Epidermal melanocyte (primary cell): ENCODE data around the gene SLC22A4.

Source experiments
- DNase-seq: peaks from one replicate; pipeline ENCODE4 v3.0.0; 2011; ENCODE audit warnings: low spot score; ENCODE audit not compliant: insufficient read length

SLC22A4 gene

DNA sequence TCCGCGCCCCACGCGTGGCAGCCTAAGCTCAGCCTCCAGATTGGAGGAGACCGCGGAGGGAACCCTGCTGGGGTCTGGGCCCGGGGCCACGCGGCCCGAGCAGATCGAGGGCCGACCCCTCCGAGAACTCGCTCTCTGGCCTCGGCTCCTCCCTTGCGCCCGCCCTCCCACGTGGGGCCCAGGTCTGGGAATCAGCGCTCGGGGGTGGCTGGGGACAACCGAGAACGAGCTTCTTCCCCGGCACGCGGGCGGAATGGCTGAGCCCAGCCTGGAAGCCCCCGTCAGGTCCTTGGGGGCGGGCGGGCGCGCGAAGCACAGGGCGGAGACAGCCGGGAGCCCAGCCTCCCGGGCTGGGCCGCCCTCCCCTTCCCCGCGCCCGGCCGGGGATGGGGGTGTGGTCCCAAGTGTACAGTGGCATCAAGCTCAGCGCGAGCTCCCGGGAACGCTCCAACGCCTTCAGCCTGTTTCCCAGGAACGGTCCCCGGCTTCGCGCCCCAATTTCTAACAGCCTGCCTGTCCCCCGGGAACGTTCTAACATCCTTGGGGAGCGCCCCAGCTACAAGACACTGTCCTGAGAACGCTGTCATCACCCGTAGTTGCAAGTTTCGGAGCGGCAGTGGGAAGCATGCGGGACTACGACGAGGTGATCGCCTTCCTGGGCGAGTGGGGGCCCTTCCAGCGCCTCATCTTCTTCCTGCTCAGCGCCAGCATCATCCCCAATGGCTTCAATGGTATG, at the start of gene SLC22A4:
SLC22A4 (plus strand) TSS at position 403 of the 736 bp plus-strand sequence; CDS start at position 626, 223 bp downstream.
- DNase-seq, result peak; percentile 86

DNA sequence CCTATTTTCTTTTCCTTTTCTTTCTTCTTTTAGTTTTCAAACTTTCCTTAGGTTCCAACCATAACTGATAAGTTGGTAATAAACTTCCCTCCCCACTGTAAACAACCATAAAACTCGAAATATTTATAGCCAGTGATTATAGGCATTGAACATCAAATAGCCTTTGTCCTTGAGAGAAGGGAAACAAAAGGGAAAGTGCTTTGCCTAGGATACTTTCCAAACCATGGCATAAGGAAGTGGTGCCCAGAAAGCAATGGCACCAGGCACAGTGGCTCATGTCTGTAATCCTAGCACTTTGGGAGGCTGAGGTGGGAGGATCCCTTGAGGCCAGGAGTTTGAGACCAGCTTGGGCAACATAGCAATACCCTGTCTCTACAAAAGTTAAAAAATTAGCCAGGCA, 48.6 kb upstream of the SLC22A4 start:
- no peak for DNase-seq

DNA sequence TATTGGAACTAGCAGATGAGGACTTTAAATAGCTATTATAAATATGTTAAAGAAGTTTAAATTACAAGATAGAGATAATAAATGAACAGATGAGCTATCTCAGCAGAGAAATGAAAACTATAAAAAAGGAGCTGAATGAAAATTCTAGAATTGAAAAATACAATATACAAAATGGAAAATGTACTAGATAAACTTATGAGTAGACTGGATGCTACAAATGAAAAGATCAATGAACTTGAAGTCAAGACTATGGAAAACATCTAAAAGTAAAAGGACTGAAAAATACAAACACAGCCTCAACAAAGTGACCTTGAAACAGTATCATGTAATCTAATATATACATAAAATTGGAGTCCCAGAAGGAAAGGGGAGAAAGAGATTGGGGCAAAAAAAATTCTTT, 47.4 kb upstream of the SLC22A4 start:
- DNase-seq, result no peak

DNA sequence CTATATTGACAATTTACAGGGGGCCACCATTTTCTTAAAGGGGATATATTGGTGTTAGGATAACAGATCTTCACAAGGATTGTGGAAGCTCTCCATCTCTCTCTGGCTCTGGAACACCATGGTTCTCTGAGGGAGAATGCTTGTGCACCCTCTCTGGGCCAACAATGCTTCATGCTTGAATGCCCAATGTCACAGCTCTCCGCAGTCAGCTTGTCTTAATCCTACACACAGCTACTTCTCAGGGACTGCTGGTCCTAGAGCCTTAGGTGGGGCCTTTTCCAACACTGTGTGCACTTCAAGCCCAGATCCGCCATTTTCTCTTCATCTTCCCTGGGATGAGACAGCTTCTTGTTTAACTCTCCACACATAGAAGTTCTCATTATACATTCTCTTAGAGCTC, 43.6 kb upstream of the SLC22A4 start:
- no peak for DNase-seq

DNA sequence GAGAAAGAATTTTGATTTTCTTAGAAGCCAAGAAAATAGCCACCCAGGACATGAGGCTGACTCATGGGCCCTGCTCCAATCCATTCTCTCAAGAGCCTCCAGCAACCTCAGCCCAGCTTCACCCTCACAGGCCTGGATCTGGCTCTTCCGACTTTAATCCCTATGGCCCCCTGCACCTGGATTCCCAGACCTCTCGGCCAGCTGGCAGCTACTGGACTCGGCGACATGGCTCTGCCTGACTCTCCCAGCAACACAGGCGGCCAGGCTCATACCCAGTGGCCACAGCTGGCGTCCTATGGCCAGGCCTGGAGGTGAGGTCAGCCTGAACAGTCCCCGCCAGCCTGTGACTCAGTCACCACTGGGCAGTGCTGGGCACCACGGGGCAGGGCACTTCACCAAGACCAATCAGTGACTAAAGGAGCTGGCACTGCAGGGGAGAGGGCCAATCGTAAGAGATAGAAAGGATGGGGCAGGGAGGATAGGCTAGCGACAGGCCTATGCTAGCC, 42.9 kb upstream of the SLC22A4 start:
- no peak for DNase-seq

DNA sequence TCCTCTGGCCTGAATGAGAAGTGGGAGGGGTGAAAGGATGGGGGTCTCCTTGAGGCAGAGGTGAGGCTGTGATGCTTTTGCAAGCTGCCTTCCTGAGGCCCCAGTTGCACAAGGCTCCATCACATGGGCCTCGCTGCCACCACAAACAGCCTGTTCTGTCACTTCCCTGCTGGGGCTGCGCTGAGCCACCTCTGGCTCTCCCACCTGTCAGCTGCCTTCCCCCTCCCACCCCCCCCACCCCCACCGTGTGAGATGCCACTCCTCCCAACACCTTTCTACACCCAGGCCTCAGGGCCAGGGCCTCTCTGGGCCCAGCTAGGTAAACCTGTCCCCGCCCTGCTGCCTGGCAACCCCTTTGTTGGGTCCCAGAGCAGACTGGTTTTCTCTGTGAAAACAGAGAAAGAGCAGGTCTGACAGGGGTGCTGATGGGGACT, 41.2 kb upstream of the SLC22A4 start:
- DNase-seq, result no peak

DNA sequence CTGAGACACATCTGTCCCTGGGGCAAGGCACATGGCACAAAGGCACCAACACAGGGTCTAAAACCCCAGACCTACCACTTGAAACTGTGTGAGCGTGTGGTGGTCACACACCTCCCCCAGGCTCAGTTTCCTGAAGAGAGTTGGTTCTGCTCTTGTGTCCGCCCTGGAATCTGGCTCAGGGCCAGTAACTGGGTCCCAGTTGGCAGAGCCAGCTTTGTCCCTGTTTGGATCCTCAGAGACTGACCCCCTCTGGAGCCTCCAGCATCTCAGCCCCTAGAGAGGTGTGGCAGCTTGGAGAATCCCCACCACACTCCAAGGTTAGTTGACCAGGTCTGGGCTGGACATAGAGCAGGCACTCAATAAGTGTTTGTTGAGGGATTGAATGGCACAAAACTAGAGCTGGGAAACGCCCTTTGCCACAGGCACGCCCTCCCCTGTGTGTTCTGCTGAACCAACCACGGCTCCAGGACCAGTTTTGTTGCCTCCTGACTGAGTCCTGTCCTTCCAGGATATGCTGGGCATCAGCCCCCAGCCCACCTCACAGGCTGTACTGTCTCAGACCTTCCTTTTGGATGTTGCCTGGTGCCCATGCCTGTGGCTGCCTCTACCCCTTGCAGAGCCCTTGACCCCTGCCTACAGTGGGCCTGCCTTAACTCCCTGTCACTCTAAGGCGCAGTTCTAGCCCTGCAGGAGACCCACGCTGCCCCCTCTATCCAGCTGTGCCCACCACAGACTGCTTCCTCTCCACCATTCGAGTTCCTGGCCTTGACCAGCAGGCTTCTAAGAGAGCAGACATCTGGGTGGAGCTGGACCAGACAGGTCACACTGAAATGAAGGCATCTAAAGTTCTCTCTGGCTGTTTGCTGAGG, 40.5 kb upstream of the SLC22A4 start:
- DNase-seq, result no peak

DNA sequence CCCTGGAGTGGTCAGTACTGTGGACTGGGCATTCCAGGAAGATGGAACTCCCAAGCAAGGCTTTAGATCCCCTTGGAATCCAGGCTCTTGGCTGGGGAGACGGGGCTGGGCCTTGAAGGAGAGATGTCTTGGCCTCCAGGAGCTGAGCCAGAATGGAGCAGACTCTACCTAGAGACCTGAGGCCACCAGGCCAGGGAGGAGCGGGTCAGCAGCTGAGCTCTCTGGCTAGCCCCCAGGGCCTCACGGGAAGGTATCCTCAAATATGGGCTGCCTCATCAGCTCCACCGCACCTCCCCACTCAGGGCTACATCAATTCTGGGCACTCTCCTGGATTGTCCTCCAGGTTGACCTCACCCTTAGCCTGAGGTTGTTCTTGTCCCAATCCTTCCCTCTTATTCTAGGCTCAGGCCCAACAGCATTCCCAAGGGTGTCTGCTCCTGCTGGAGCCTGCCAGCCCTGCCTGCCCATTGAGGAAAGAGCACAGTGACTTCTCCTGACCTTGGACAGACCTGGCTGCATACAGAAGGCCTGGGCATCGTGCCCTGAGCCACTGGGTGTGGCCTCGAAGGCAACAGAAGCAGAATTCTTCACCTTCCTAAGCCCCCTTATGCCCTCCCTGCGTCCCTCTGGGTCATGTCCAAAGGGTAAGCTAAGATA, 39.7 kb upstream of the SLC22A4 start:
- DNase-seq, result no peak

DNA sequence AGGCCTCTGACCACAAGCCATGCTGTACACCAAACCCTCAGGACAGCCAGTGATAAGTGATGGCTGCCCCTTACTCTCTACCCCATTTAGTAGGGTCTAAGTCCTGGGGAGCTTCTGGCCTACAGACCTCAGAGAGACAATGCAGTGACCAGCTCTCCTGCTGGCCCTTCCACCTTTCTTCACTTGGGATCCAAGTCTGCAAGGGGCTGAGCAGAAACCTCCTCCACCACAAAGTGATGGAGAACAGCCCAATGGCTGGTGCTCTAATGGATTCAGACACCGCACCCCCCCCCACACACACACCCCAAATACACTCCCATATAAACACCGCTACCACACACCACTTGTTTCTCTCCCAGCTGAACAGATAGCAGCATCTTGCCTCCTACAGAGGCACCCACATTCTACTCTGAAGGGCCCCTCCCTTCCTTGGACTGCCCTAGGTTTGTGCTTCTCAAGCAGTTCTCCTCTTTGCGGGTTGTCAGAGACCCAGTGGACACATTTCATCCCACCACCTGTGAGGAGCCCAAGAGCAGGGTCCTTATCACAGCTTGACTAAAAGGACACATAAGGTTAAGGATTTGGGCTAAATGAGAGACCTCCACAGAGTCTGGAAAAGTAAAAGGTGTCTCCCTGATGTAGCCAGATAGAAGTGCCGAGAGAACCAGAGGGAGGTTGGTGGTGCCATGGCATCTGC, 38.0 kb upstream of the SLC22A4 start:
- DNase-seq, result no peak

DNA sequence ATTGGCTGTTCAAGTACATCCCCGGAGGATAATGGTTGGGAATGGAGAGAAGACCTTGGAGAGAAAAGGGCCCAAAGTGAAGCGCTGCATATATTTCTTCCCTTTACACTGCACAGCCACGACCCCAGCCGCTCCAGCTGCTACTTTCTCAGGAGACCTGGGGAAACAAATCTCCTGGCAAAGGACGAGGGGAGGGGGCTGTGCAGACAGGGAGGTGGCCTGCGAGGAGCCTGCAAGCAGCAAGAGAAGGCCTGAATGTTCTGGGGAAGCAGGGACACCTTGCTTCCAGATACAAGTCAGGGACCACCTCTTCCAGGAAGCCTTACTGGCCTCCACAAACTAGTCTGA, 37.4 kb upstream of the SLC22A4 start:
- DNase-seq, result no peak

DNA sequence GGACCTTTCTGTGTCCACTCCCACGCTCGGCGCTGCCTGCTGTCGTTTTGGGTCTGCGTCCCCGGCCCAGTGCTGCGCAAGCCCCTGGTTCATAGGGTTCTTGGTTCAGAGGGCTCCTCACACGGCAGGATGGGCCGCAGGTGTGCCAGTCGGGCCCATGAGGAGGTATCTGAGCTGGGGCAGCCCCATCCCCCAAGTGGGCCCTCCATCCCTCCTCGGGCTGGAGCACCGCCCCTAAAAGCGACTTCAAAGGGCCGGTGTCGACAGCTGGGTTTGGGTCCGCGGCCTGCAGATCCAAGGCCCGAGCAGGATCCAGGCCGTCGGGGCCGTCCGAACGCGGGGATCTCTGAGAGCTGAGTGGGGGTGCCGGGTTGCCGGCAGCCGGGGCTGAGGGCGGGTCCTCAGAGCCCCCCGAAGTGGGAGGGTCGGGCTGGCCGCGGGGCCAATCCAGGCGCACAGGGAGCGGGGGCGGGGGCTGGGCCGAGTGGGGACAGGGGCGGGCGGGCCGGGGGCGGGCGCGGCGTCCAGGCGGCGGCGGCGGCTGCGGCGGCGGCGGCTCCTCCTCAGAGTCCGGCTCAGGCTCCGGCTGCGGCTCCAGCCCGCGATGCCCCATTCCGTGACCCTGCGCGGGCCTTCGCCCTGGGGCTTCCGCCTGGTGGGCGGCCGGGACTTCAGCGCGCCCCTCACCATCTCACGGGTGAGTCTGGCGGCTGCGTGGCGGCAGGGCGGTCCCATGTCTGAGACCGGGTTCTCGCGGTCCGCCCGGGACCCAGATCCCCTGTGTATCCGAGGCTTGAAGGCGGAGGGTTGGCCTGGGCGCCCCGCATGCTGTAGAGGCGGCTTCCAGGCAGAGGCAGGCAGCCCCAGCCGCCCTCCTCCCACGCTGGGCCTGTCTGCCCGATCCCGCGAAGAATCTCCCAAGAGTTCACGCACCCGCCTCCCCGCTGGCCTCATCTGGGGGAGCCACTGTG, 36.8 kb upstream of the SLC22A4 start, which contains the start of gene PDLIM4:
PDLIM4 (plus strand) TSS at position 566 of the 971 bp plus-strand sequence; CDS start at position 605, 39 bp downstream.
- no peak for DNase-seq

DNA sequence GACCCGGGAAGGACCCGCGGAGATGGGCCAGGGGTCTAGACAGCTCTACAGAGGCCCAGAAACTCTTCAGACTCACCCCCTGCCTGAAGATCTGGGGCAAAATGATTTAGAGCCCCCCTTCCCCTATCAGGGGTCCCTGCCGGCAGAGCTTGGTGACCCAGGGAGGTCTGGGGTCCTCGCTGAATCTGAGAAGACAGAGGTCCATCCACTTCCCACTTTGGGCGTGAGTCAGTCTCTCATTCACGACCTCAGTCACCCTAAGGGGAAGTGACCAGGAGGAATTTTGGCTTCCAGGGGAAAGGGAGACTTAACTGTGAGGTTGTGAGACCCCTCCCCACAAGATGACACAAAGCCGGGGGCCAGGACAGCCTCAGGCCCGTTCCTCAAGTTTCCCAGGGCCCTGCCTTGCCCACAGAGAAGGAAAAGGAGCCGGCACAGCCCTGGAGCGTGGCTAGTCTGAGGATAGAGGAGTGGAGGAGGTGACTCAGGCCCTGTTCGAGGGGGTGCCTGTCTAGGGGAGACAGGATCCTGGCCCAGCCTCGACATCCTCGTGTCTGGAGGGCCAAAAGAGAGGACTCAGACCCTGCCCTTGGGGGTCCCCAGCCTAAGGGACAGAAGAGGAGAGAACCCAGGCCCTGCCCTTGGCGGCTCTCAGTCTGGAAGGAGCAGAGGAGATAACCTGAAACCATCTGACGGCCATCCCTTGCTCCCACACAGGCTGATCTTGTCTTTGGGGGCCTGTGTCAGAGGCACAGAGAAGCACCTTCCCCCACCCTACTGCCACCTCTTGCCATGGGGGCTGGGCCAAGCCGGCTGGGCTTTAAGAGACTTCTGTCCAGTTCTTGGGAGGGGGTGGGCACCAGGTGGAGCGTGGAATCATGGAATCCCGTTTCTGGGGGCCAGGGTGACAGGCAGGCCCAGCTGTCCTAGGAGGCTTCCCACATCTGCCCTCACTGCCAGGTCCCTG, 35.8 kb upstream of the SLC22A4 start:
- no peak for DNase-seq

DNA sequence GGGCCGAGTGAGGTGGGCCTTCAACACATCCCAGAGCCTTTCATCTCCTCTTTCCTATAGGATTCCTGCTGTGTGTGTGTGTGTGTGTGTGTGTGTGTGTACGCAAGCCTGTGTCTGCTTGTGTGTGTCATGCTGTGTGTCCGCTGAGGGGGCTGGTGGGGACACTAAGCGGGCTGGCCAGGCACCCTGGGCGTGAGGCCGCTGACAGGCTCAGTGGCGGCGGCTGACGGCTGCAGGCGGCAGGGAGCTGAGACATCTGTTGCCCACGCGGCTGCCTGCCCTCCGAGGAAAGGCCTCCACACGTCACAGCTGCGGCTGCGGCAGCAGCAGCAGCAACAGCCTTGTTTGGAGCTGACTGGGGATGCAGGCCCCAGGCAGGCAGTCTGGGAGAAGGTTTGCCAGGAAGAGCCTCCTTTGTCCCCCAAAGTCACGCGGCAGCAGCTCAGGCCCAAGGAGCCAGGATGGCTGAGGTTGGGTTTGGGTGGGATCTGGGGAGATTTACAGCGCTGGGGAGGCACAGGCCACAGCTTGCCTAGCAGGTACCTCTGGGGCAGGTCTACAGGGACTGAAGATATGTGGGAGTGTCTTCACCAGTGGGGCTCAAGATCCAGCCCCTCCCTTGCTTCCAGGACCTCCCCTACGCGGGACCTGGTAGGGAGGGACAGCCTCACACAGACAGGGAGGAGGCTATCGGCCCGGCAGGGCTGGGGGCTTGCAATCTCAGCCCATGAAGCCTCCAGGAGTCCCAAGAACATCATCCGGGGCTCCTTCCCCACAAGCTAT, 34.9 kb upstream of the SLC22A4 start:
- peak; percentile 63 for DNase-seq

DNA sequence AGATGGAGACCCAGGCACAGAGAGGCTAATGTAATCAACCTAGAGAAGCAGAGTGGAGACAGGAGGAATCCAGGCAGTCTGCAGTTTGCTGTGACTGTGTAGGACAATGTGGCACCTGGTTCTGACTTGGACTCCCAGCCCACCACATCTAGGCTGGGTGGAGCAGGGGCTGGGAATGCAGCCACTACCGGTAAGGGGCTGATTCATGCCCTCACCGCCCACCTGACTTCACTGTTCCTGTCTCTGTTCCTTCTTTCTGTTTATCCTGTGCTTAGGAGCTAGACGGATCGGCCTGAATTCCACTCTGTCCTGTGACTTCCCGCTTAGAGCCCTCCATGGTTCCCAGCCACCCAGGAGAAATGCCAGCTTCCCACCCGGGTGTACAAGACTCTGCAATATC, 34.1 kb upstream of the SLC22A4 start:
- no peak for DNase-seq

DNA sequence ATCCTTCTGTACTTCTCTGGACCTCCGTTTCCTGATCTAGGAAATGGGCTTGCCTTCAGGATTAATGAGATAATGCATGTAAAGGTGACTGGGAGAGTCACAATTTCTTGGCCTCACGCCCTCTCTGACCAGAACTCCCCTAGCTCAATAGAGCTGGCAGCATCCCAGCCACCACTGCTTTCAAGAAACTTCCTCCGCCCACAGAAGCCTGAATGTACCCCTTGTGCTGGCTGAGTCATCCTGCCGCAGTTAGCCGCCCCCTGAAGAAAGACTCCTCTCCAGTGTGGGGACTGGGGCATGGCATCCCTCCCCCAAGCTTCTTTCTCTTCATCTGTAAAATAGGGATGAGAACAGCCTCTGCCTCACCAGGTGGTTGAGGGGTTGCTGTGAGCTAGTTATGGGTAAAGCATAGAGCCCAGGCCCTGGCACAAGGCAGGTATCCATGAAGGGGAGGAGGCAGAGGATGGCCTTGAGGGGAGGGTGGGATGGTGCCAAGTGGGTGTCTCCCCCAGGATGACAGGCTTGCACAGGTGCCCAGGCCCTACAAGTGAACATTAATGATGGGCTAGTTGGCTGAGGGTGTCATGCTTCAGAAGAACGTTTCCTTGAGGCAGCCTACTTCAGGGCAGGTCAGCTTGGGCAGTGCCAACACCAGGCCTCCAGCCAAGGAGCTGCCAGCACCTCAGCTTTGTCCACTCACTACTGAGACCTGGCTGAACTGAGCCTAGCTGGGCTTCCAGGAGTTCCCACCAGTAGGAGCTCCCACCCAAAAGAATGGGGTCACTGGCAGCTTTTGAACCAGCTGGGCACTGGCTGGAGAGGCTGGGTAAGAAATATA, 33.3 kb upstream of the SLC22A4 start:
- DNase-seq, result peak; percentile 44

DNA sequence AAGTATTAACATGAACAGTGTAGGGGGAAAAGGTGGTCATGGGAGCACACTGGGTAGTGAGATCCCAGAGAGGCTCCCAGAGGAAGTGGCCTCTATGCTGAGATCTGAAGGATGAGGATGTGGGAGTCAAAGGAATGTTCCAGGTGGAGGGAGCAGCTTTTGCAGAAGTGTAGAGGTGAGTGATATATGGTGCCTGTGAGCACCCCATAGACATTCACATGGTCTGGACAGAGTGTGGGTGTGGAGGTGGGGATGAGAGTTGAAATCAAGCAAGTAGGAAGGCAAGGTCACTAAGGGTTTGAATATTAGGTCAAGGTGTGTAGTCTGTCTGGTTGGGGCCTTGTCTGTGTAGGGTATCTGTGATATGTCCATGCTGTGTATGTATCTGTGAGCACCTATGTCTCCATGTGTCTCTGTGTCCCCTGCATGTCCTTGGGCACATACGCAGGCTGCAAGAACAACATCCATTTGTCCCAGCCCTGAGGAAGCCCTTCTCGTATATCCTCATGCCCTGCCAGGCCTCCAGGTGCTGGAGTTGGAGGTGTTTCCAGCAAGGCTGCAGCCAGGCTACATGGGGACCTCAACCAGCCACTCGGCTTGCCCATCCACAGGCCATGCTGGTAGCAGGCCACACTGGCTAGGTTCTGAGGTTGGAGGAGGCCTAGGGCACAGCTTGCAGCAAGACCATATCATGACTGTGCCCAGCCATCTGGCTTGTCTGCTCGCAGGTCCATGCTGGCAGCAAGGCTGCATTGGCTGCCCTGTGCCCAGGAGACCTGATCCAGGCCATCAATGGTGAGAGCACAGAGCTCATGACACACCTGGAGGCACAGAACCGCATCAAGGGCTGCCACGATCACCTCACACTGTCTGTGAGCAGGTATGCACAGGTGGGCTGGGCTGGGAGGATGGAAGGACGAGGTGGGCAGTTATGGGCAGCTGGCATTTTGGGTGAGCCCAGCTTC, 32.0 kb upstream of the SLC22A4 start:
- DNase-seq, result no peak
